CD4-positive, alpha-beta T cell treated with Interleukin-6 for 4 hours (primary cell): Measurements from ENCODE around the gene SIKE1.
"Not testable (repeated sequence)": the region's sequence is repeated elsewhere in the genome, so short reads cannot be mapped to it uniquely, and the experiment has no call there.

Experiments
- DNase-seq: peaks from one replicate; pipeline ENCODE4 v3.0.0-alpha.2; 2020; ENCODE audit warnings: mixed read lengths

SIKE1 gene

DNA sequence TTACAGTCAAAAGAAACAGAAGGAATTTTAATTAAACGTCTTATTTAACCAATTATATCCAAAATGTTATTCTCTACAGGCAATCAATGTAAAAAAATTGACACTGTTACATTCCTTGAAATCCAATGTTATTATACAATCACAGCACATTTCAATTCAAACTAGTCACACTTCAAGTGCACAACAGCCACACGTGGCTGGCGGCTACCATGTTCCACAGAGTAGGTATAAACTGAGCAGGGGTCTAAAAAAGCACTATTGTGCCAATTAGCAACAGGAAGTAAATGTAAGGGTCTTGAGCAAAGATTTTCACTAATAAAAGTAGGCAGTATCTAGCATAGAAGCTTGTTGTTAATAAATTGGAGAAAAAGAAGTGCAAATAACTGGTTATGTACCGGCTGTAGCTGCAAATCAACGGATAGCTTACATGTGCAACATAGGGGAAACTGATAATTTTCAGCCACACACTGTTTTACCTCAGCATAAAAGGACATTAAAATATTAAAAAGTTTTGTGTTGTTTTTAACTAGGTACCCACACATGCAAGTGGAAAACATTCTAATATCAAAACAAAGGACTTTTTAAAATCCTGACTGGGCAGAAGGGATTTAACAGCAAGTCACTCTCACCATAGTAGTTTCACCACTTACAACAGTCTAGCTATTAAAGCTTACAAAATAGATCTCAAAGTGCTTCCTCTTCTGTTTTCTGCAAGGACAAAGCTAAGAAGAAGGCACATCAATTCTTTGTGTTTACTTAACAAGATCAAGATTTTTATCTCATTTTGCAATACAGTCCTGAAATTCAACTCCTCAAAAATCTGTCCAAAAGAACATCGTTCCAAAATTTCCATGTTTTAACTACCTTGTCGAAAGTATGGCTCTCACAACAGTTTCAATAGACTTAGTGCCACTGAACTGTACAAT is 25.2 kb downstream of the SIKE1 start:
- no peak for DNase-seq

GRCh38 chr1:114753702-114754101 is 26.8 kb downstream of the SIKE1 start:
- DNase-seq, result not testable (repeated sequence)

GRCh38 chr1:114753143-114753542 is 27.3 kb downstream of the SIKE1 start:
- DNase-seq, result no peak

DNA sequence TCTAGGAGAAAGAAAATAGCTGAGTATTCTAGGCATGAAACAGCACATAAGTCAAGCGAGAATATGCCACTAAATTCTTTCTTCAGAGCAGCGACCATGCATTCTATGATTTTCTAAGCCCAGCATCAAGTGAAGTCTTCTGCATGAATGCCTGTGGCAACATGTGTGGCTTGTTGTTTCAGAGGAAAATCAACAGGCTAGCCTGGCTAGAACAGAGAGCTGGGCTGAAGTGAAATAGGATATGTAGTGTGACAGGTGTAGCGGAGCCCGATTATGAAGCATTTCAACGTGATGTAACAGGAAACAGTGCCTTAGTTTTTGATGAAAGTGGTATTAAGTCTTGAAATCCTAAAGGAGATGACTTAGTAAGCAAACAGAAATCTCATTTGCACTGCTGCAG is 29.7 kb downstream of the SIKE1 start:
- no peak for DNase-seq

DNA sequence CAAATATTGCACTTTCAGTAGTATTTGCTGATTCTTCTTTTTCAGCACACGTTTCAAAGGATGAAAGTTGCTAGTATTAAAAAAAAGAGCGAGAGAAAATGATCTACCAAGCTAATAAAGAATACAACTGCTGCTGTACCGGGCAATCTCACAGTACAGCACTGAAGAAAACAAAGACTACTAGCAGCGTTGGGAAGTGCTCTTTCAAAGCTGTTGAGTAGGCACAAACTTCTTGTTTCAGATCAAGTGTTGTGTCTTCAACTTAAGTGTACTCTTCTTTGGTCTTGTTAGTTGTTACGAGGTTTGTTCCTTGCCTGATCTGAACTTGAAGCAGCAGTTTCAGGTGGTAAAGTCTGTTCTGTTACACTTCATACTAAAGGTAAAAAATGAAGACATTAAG is 30.6 kb downstream of the SIKE1 start:
- DNase-seq, result no peak

DNA sequence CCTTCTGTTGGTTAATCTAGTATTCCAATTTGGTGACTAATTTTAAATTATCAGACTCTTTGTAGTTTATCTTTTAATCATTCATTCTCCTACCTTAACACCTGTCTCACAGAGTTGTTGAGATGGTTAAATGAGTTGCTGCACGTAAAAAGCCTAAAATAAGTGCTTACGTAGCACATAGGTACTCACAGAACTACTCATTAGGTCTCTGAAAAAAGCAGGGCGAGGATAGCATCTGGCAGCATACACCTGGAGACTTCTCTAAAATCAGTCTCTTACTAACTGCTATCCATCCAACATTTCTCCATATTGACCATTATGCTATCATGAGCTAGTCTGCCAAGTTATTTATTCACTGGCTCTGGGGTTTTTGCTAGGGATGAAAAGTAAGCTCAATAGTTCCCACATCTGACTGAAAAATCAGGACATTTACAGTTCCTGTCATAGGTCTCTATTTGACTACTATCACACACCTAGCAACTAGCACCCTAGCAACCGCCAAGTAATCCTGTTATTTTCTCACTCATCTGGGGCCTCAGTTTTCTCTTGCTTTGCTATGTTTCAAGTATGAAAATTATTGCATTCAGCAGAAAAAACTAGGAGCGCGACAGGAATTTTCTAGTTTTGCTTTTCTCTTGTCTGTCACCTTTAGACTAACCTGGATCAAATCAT is 33.9 kb downstream of the SIKE1 start:
- no peak for DNase-seq

DNA sequence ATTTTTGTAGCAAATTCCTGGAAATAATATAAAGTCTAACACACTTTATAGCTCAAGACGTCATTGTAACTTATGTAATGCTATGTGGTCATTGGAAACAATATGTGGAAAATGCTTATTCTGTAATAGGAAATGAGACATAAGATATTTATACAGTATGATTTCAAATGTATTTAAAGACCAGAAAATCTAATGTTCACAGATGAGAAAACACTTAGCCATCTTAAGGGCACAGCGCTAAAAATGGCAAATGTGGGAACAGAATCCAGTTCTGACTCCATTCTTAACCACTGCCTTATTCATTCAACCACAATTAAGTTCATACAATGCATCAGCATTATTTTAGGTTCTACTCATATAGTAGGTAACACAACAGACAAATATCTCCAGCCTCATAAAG is 35.2 kb downstream of the SIKE1 start:
- DNase-seq, result no peak

GRCh38 chr1:114741963-114742746 is 38.3 kb downstream of the SIKE1 start:
- no peak for DNase-seq

GRCh38 chr1:114740331-114740730 is 40.2 kb downstream of the SIKE1 start:
- no peak for DNase-seq

- DNase-seq, result no peak
These were observed 43.1 kb downstream of the SIKE1 start for GRCh38 chr1:114737314-114737849.

DNA sequence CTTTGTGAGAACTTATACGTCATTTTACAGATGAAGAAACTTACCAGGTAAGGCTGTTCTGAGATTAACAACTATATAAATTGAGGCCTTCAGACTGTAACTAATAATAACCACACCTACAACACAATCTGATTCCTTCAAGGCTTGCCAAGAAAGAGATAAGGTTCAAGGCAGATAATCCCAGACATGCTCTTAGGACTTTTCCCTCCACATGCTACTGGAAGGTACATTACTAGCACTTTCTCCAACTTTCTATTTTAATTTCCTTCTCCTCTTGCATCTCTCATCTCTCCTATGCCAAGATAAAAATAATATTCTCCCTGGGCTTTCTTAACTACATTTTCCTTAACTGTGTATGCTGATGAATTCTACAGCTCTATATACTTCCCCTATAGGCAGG is 45.0 kb downstream of the SIKE1 start:
- DNase-seq, result no peak

DNA sequence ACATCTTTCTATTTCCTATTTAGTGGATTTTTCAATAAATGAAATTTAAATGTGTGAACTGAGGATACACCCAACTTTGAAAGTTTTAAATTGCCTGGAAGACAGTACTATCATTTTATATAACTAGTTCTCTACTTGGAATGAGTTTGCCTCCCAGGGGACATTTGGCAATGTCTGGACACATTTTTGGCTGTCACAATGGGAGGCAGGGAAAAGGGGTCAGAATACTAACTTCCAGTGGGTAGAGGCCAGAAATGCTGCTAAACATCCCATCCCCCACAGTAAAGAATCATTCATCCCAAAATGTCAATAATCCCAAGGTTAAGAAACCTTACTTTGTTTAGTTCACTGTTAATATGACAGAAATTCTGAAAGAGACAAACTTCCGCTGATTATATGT is 50.7 kb downstream of the SIKE1 start:
- no peak for DNase-seq

GRCh38 chr1:114728553-114728952 is 51.9 kb downstream of the SIKE1 start:
- DNase-seq, result no peak

- no peak for DNase-seq
These were observed 55.3 kb downstream of the SIKE1 start for GRCh38 chr1:114725230-114725629.

DNA sequence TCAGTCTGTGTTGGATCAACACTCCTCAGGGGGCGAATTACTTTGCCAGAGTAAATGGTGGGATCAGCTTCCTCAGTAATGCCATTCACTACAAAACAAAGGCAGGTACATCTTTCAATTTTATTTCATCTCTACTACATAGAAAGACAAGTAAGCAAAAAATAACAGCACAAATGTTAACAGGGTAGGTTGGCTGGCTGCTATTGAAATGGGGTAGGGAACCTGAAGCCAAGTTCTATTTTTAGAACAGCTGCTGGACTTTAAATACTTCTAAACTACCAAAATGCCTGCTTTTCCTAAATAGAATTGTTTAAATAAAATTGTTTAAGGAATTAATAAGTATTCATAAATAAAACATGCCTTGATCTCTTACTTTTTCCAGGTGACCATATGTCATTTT is 56.6 kb downstream of the SIKE1 start:
- DNase-seq, result no peak

GRCh38 chr1:114723457-114723856 is 57.0 kb downstream of the SIKE1 start:
- DNase-seq, result no peak

- no peak for DNase-seq
These were observed 60.0 kb downstream of the SIKE1 start for GRCh38 chr1:114720492-114720891.
